ENCODE results near the gene ACAP3.

DNA sequence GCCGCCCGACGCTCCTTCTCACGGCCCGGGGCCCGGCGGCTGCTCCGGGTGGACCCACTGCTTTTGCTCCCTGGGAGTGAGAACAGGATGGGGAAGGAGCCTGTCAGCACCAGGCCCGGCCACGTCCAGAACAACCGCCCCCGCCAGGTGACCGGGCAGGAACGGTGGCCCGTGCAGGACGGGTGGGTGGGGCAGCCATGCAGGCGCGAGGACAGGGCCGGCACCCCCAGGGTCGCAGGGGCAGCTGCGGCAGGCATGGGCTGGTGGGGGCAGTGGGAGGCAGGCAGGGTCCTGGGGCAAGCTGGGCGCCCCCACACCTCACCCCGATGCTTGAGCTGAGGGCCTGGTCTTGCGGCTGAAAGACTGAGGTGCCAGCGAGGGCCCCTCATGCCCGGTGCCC, 28.7 kb upstream of the ACAP3 start:
- TF ChIP-seq NFE2L2 (IDR thresholded peaks at IDR 0.05; ENCODE audit: low read depth, low read length): no peak
- TF ChIP-seq POLR2A (IDR thresholded peaks at IDR 0.05; ENCODE audit: low read depth, low read length): no peak
- TF ChIP-seq, protein P1, sequence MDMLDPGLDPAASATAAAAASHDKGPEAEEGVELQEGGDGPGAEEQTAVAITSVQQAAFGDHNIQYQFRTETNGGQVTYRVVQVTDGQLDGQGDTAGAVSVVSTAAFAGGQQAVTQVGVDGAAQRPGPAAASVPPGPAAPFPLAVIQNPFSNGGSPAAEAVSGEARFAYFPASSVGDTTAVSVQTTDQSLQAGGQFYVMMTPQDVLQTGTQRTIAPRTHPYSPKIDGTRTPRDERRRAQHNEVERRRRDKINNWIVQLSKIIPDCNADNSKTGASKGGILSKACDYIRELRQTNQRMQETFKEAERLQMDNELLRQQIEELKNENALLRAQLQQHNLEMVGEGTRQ (IDR thresholded peaks at IDR 0.05; ENCODE audit: low read depth, low read length): no peak
- TF ChIP-seq, protein P2, sequence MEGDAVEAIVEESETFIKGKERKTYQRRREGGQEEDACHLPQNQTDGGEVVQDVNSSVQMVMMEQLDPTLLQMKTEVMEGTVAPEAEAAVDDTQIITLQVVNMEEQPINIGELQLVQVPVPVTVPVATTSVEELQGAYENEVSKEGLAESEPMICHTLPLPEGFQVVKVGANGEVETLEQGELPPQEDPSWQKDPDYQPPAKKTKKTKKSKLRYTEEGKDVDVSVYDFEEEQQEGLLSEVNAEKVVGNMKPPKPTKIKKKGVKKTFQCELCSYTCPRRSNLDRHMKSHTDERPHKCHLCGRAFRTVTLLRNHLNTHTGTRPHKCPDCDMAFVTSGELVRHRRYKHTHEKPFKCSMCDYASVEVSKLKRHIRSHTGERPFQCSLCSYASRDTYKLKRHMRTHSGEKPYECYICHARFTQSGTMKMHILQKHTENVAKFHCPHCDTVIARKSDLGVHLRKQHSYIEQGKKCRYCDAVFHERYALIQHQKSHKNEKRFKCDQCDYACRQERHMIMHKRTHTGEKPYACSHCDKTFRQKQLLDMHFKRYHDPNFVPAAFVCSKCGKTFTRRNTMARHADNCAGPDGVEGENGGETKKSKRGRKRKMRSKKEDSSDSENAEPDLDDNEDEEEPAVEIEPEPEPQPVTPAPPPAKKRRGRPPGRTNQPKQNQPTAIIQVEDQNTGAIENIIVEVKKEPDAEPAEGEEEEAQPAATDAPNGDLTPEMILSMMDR (conservative IDR thresholded peaks at IDR 0.05; ENCODE audit: low read depth, low read length): no peak
- no peak for TF ChIP-seq BHLHE40 (IDR thresholded peaks at IDR 0.05; ENCODE audit: low read depth, low read length)
- TF ChIP-seq RAD21 (IDR thresholded peaks at IDR 0.05; ENCODE audit: low read length): no peak
- TF ChIP-seq SMC3 (IDR thresholded peaks at IDR 0.05; ENCODE audit: low read depth, low read length): no peak
- TF ChIP-seq RFX5 (IDR thresholded peaks at IDR 0.05; ENCODE audit: low read depth, low read length): no peak
- no peak for TF ChIP-seq RCOR1 (IDR thresholded peaks at IDR 0.05; ENCODE audit: insufficient replicate concordance, low read length)
- no peak for TF ChIP-seq CHD1 (IDR thresholded peaks at IDR 0.05; ENCODE audit: low read depth, low read length)
- no peak for TF ChIP-seq MAZ (IDR thresholded peaks at IDR 0.05; ENCODE audit: borderline replicate concordance, low read depth, low read length)
- TF ChIP-seq FOS (IDR thresholded peaks at IDR 0.05; ENCODE audit: low read depth, low read length): no peak
